Dermis blood vessel endothelial cell (primary cell): ENCODE measurements around the gene TMEM252. TPM values are rescaled to one million over a fixed set of nuclear protein-coding genes. Genes with fewer than 3 reads are reported as not detected.

Experiments
- DNase-seq: peaks from one replicate; pipeline ENCODE4 v3.0.0; 2010
- total RNA-seq: library from RNA; depleted of rRNA; stranded (reverse); fragments of >200 nt; gene quantifications from 2 replicates; pipeline ENCODE4 v1.2.3, GENCODE V29; 2014

Gene TMEM252, protein sequence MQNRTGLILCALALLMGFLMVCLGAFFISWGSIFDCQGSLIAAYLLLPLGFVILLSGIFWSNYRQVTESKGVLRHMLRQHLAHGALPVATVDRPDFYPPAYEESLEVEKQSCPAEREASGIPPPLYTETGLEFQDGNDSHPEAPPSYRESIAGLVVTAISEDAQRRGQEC
- total RNA-seq = 0.51 TPM in 1 of 2 replicates, not detected in the other

DNA sequence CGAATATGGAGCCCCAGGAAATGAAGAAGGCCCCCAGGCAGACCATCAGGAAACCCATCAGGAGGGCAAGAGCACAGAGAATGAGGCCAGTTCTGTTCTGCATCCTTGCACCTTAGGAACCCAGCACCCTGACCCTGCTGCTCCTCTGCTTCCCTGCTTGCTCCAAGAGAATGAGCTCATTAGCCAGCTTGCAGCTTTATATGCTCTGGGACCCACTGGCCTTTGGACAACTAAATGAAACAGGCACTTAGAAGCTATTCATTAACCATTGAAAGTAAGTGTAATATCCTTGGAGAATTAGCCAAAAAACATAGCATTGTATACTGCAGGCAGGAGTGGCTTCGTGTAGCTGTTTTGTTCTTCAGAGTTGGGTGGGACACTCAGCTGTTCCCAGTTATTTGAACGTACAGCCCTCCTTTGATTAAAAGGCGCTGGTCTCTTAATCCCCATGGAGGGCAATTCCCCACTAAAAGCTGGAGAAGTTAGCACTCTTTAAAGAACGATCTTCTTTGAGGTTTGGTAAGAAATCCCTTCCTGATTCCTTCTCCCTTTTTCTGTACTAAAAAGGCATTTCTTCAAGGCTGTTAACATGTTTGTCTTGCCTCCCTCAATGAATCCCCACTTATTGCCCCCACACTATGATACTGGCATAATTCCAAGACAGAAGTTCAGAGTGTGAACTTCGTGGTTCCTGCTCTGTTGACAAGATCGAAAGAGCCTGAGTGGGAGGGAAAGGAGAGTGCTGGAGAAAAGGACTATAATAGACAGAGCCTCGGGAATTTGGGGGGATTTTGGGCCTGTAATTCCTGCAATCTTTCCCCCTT is at the start of gene TMEM252:
Gene TMEM252, minus strand, starts transcription at position 172 of the 824 bp plus-strand sequence. Its CDS starts 69 bp downstream, at position 103.
- no peak for DNase-seq

DNA sequence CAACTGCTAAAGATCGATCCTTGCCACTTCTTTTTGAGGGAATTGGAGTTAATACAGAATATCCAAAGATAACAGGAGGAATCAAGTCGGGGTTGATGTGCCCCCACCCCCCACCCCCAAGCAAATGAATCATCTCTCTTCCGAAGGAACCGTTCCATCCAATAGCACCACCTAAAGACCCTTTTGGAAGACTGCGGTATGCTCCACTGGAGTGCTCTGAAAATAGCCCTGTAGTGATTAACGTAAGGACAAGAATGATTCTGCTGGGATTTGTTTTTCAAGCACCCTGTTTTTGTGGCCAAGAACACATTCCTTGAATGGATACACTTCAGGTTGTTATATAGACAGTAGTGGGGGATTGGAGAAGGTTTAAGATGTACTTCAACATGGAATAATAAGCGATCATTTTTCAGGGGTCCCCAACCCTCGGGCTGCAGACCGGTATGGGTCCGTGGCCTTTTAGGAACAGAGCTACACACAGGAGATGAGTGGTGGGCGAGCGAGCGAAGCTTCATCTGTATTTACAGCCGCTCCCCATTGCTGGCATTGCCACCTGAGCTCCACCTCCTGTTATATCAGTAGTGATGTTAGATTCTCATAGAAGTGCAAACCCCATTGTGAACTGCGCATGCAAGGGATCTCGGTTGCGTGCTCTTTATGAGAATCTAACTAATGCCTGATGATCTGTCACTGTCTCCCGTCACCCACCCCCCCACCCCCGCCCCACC is 44.5 kb upstream of the TMEM252 start:
- DNase-seq = no peak

GRCh38 chr9:68584189-68585033 is 43.7 kb upstream of the TMEM252 start:
- DNase-seq = peak; percentile 94

DNA sequence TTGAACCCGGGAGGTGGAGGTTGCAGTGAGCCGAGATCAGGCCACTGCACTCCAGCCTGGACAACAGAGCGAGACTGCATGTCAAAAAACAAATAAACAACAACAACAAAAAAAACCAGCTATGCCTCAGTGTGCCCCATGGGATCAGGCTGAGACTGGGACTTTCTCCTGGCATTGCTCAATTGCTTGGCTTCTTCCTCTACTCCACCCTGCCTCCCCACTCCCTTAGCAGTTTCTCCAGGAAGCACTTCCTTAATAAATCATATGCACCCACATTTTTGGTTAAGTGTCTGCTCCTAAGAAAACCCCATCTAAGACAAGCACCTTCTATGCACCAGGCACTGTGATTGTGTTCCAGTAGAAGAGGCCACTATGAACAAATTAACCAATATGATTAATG is 41.0 kb upstream of the TMEM252 start:
- DNase-seq = no peak

DNA sequence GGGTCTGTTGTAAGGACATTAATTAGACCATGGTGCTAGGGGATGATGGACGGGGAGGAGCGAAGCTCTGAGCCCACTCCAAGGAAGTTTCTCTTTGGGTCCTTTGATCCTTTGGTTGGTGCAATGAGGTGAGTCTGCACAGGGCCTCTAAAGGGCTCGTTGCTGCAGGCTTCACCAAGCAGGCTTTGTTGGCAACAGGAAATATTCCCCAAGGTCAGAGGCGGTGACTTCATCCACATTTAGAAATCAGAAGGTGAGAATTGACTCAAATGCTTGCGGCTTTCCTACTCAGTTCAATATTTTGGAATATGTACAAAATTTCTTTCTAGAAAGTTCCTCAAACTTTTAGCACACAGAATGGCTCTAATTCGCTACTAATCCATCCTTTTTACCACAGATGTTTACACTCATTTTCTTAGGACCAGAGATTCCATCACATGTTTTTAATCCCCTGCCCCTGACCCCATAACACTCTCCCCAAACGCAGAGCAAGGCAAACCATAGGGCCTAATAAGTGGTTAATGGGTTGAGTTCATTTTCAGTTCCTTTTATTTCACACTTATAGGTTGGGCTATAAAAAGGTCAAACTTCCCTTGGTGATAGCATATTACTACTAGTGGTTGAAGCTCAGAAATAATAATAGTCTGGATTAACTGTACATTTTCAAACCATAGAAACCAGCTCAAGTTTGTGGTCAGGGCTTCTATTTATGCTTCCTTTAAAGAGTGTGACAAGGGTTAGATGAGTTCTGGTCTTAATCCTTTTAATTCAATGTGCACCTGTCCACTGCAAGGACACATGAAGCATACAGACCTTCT is 37.3 kb upstream of the TMEM252 start:
- no peak for DNase-seq

DNA sequence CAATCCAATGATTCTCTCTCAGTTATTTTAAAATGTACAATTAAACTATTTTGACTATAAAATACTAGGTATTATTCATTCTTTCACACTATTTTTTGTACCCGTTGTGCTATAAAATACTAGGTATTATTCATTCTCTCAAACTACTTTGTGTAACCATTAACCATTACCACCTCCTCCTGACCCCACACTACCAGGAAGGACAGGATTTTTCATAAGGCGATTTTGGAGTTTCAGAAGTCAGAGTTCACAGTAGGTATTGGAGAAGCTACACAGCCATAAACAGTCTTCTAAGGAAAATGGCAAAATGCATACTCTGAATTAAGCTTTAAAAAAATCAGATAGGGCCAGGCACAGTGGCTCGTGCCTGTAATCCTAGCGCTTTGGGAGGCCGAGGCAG is 35.1 kb upstream of the TMEM252 start:
- no peak for DNase-seq

GRCh38 chr9:68574150-68574549 is 33.5 kb upstream of the TMEM252 start:
- no peak for DNase-seq

DNA sequence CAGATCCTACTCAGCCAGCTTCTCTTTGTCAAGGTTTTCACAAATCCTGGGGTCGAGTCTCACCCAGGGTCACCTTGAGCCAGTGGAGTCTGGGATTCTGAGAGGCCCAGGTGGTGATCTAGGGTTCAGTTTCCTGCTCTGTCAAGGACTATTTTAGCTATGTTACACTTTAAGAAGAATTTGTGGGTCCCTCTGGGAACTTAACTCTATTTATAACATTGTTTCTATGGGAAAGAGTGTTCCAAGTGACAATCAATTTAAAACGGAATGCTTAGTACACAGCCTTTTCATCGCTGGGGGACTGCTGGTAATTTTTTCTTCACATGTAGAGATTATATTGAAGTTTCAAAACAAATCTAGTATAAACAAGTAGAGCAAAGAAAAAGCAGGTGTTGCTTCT is 26.9 kb upstream of the TMEM252 start:
- DNase-seq = no peak

DNA sequence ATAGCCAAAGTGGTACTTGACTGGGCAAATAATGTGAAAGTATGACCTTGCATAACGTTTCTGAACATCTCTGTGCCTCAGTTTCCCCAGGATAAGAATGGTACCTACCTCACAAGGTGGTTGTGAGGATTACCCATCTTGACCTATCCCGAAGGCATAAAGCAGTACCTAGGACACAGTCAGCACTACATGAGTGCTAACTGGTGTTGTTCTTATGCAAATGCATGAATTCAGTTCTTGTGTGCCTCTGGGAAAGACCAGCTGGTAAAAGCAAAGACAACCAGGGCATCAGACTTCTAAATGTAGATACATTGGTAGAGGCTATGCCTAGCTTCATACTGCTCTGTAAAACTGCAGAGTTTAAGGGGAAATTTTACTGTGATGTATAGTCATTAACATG is 21.8 kb upstream of the TMEM252 start:
- no peak for DNase-seq

GRCh38 chr9:68560071-68560844 is 19.6 kb upstream of the TMEM252 start:
- peak; percentile 44 for DNase-seq

DNA sequence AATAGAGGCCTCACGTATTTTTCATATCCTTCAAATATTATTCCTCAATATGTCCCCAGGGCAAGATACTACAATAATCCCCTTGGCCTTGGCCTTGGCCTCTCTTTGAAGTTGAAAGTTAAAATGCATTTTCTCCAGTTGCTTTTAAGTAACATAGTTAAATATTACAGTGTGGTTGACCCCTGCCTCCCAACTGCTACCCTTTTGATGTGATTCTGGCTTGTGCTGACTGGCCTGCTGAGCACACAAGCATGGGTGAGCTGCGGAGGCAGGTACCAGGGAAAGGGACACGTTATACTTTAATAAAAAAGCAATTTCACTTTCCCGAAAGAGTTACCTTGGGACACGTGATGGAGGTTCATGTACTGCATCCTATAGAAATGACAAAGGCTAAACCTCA is 17.9 kb upstream of the TMEM252 start:
- no peak for DNase-seq

DNA sequence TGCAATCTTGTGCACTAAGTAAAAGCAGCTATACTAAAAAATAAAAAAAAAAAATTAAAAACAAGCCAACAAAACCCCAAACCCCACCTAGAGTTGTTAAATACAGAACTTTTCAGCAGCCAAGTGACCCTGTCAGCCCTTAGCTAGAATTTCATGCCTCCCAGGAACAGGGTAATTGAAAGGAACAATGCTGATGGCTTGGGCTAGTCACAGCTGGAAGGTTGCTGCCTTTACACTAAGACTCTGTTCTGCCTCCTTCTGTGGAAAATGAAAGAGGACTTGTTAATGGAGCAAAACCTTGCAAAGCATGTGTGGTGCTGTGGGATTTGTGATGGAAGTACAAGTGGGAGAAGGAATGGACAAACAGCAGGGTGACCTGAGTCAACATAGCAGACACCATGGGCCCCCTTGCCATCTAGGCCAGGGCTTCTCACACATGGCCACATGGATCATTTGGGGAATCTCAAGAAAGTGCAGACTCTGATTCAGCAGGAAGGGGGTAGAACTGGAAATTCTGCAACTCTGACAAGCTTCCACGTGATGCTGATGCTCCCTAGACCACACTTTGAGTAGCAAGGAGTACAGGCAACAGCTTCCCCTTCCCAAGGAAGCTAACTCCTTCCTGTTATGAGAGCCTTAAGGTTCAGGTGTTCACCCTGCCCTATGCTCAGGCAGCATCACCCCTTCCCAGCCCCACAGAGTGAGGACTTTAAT is 14.9 kb upstream of the TMEM252 start:
- DNase-seq = no peak

- no peak for DNase-seq
Measured at GRCh38 chr9:68552700-68553476, 12.2 kb upstream of the TMEM252 start.

DNA sequence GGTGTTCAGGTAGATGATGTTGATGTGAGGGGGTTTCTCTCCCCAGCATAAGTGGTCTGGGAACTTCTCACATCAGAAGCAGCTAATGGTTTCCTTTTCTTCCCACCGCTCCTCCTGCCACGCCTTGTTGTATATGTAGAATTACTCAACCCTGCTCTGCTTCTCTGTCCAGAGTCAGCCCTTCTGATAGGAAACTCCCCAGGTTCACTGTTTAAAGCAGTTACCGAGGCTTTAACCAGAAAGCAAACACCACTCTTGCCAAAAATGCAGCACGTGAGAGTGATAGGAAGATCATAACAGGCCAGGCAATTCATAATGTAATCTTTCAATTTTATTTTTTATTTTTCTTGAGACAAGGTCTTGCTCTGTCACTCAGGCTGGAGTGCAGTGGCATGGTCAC is 10.5 kb upstream of the TMEM252 start:
- no peak for DNase-seq

- no peak for DNase-seq
Measured at GRCh38 chr9:68548241-68548640, 7.6 kb upstream of the TMEM252 start.

GRCh38 chr9:68547417-68547816 is 6.7 kb upstream of the TMEM252 start:
- no peak for DNase-seq

GRCh38 chr9:68546596-68547390 is 6.1 kb upstream of the TMEM252 start:
- no peak for DNase-seq

DNA sequence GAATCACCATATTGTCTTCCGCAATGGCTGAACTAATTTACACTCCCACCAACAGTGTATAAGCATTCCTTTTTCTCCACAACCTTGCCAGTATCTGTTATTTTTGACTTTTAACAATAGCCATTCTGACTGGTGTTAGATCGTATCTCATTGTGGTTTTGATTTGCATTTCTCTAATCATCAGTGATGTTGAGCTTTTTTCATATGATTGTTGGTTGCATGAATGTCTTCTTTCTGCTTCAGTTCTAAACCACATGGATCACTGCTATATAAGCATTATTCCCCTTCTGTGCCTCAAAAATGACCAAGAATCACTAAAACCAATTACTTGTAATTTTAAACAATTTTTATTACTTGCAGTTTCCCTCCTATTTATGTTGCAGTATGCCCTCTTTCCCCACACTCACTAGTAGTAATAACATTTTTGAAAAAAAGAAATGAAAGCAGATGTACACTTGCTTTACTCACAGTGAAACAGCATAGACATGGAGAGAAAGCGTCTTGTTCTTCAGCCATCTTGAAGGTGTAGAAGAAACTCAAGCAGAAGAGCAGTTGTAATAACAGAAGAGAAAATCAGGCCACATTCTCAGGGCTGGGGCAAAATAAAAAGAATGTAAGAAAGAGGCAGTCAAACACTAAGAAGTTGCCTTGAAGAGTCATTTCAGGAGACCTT is 4.5 kb upstream of the TMEM252 start:
- no peak for DNase-seq
